Lung (tissue), 12 donors: Measurements from ENCODE around the gene RC3H2. TPM values are rescaled to one million over a fixed set of nuclear protein-coding genes. Genes with fewer than 3 reads are reported as not detected.
"Not testable (repeated sequence)": the region's sequence is repeated elsewhere in the genome, so short reads cannot be mapped to it uniquely, and the experiment has no call there.

Source experiments
- ATAC-seq: fragments of 200-7000 bp; cut with Tn5 transposase; one replicate; pipeline ENCODE4 v1.9.1; 2020; ENCODE audit warnings: moderate number of reproducible peaks; ENCODE audit not compliant: insufficient read depth, low FRiP score
- DNase-seq, 3 donors: peaks; one replicate each; pipeline ENCODE4 v3.0.0-alpha.2; 2013 to 2017
- H3K27ac ChIP-seq, 2 donors: one replicate each; pipeline ENCODE4 v1.5.1; 2013; ENCODE audit warnings: mild to moderate bottlenecking in 2 of 2, moderate library complexity in 2 of 2, control low read depth in 1 of 2, inconsistent platforms in 1 of 2, low read depth in 1 of 2, low read length in 1 of 2
- H3K27me3 ChIP-seq, 3 donors: one replicate each; pipeline ENCODE4 v1.5.1; 2013; ENCODE audit warnings: low read length in 2 of 3; ENCODE audit not compliant: control insufficient read depth in 3 of 3, insufficient read depth in 3 of 3
- H3K36me3 ChIP-seq, 4 donors: one replicate each; pipeline ENCODE4 v1.5.1; 2013; ENCODE audit warnings: low read length in 4 of 4, mild to moderate bottlenecking in 1 of 4, moderate library complexity in 1 of 4; ENCODE audit not compliant: control insufficient read depth in 4 of 4, insufficient read depth in 4 of 4
- H3K4me1 ChIP-seq, 5 donors: one replicate each; pipeline ENCODE4 v1.5.1; 2013; ENCODE audit warnings: low read length in 5 of 5, mild to moderate bottlenecking in 2 of 5, moderate library complexity in 1 of 5; ENCODE audit not compliant: control insufficient read depth in 5 of 5, insufficient read depth in 5 of 5
- H3K4me3 ChIP-seq: one replicate; pipeline ENCODE4 v1.5.1; 2013; ENCODE audit warnings: mild to moderate bottlenecking, control low read depth, moderate library complexity
- H3K9ac ChIP-seq, 2 donors: one replicate each; pipeline ENCODE4 v1.5.1; 2013; ENCODE audit warnings: low read length in 2 of 2, control low read depth in 1 of 2; ENCODE audit not compliant: insufficient read depth in 1 of 2
- H3K9me3 ChIP-seq, 4 donors: one replicate each; pipeline ENCODE4 v1.5.1; 2013; ENCODE audit warnings: low read length in 3 of 4, mild to moderate bottlenecking in 1 of 4, moderate library complexity in 1 of 4; ENCODE audit not compliant: control insufficient read depth in 4 of 4, insufficient read depth in 3 of 4
- WGBS, 2 donors: extraction: QIAGEN DNeasy Blood & Tissue Kit; methylation state at CpG; one replicate each; pipeline ENCODE4 v1.1.7; 2013; 5-methylcytosine and 5-hydroxymethylcytosine counted together
- polyA plus RNA-seq, 2 donors: library from polyadenylated mRNA; stranded (reverse); fragments of 200-250 nt; gene quantifications; one replicate each; pipeline ENCODE4 v1.2.1, GENCODE V29; 2013
- total RNA-seq, 2 donors: library from RNA; depleted of rRNA in 1 of 2; stranded (reverse); fragments of >200 nt in 1 of 2; gene quantifications; one replicate each; pipeline ENCODE4 v1.2.1, GENCODE V29; 2014 to 2021
- TF ChIP-seq, protein P1 (sequence below): IDR thresholded peaks from 2 replicates; pipeline ENCODE4 v1.5.1; 2012; ENCODE audit warnings: mild to moderate bottlenecking; ENCODE audit errors: control extremely low read depth, extremely low read depth
- donor health status: control.
- donor health status: control.
- donor health status: Bipolar disorder and iron deficiency.
- donor health status: healthy.
- donor health status: DM: yes; HTN: yes; CAD: no.

Gene RC3H2
- total and polyA plus RNA-seq, 4 donors: 11.9 to 60.2 (median 25.4) TPM

GRCh38 chr9:122841501-122841900 lies 63.7 kb downstream of the RC3H2 start:
- H3K9ac ChIP-seq: no peak overlapping the region
- 74 to 79% methylated on average over 4 of the region's 4 CpGs for WGBS, 2 donors
- H3K36me3 ChIP-seq: peaks cover 0 to 7% (median 1%) of the 10 kb centered on the region in 4 donors
- no peaks in the 10 kb centered on the region for H3K4me1 ChIP-seq
- DNase-seq (no peak), ATAC-seq (no peak)
- H3K27me3 ChIP-seq: no peaks in the 10 kb centered on the region
- H3K4me3 ChIP-seq: no peak overlapping the region
- H3K27ac ChIP-seq: no peak overlapping the region
- no peaks in the 10 kb centered on the region for H3K9me3 ChIP-seq
- TF ChIP-seq, protein P1, sequence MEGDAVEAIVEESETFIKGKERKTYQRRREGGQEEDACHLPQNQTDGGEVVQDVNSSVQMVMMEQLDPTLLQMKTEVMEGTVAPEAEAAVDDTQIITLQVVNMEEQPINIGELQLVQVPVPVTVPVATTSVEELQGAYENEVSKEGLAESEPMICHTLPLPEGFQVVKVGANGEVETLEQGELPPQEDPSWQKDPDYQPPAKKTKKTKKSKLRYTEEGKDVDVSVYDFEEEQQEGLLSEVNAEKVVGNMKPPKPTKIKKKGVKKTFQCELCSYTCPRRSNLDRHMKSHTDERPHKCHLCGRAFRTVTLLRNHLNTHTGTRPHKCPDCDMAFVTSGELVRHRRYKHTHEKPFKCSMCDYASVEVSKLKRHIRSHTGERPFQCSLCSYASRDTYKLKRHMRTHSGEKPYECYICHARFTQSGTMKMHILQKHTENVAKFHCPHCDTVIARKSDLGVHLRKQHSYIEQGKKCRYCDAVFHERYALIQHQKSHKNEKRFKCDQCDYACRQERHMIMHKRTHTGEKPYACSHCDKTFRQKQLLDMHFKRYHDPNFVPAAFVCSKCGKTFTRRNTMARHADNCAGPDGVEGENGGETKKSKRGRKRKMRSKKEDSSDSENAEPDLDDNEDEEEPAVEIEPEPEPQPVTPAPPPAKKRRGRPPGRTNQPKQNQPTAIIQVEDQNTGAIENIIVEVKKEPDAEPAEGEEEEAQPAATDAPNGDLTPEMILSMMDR: no peak

GRCh38 chr9:122838441-122838840 lies 66.7 kb downstream of the RC3H2 start:
- not testable (repeated sequence) for H3K4me1 ChIP-seq, H3K4me3 ChIP-seq, H3K27ac ChIP-seq, H3K9ac ChIP-seq, H3K27me3 ChIP-seq, ATAC-seq, DNase-seq, H3K9me3 ChIP-seq, H3K36me3 ChIP-seq
- 80 to 93% methylated on average over 3 of the region's 3 CpGs for WGBS, 2 donors

DNA sequence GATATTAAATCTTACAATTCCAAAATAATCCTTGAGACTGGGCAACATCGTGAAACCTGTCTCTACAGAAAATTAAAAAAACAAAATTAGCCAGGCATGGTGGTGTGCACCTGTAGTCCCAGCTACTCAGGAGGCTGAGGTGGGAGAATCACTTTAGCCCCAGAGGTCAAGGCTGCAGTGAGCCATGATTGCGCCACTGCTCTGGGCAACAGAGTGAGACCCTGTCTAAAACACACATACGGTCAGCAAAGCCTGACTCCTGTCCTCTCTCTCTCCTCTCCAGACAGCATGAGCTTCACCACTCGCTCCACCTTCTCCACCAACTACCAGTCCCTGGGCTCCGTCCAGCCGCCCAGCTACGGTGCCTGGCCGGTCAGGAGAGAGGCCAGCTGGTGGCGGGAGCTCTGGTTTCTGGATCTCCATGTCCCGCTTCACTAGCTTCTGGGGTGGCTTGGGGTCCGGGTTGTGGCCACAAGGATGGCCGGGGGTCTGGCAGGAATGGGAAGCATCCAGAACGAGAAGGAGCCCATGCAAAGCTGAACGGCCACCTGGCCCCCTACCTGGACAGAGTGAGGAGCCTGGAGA lies 67.8 kb downstream of the RC3H2 start:
- Histone ChIP-seq H3K36me3 (no peaks in the 10 kb centered on the region), H3K4me1 (no peaks in the 10 kb centered on the region), H3K4me3 (no peak overlapping the region), H3K27me3 (no peaks in the 10 kb centered on the region), H3K9me3 (no peaks in the 10 kb centered on the region), H3K27ac (no peak overlapping the region), H3K9ac (no peak overlapping the region)
- 96 to 97% methylated on average over 14 of the region's 14 CpGs for WGBS, 2 donors
- TF ChIP-seq, protein P1: no peak
- DNase-seq (no peak), ATAC-seq (no peak)

DNA sequence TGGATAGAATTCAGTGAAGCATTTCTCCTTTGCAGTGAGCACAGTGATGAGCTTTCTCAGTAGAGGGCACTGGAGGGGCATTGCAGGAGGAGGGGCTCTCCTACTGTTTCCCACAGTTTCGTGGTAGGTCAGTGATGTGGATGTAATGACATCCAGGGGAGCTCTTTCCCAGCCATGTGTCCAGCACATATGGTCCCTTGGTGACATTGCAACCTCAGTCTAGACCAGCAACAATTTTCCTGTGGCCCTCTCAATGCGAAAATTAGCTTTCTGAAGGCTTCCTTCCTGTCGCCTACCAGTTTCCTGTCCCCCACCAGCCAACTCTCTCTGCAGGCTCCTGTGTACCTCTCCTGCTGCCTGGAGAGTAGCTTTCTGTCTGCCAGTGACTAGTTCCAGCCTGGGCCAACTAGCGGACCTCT lies 69.8 kb downstream of the RC3H2 start:
- TF ChIP-seq, protein P1: no peak
- H3K27ac ChIP-seq: no peak overlapping the region
- H3K36me3 ChIP-seq: no peaks in the 10 kb centered on the region
- WGBS, 2 donors: 19 to 34% methylated on average over 4 of the region's 4 CpGs
- H3K9me3 ChIP-seq: no peaks in the 10 kb centered on the region
- H3K27me3 ChIP-seq: no peaks in the 10 kb centered on the region
- DNase-seq: peak in 2 of 3 donors; percentile 29
- no peak for ATAC-seq
- no peak overlapping the region for H3K4me3 ChIP-seq
- no peaks in the 10 kb centered on the region for H3K4me1 ChIP-seq
- H3K9ac ChIP-seq: no peak overlapping the region
